PFSK-1 (cell line): ENCODE results near the gene PARD3B.

ENCODE experiments used
- FOXP2 ChIP-seq: optimal IDR thresholded peaks from 2 replicates; pipeline ENCODE3; 2011; ENCODE audit warnings: borderline replicate concordance, control low read depth, inconsistent platforms; ENCODE audit not compliant: insufficient read depth; ENCODE audit errors: extremely low read length, extremely low read depth
- POLR2AphosphoS5 ChIP-seq: IDR thresholded peaks from 2 replicates; pipeline ENCODE4 v1.6.1; 2012; ENCODE audit warnings: low read depth, mild to moderate bottlenecking, control low read depth, low read length, moderate library complexity
- REST ChIP-seq, 2 experiments: IDR thresholded peaks; 2 replicates each; pipeline versions ENCODE4 v1.6.1 to v1.8.0; 2011 to 2012; ENCODE audit warnings: low read depth in 2 of 2, low read length in 2 of 2, control low read depth in 1 of 2, inconsistent platforms in 1 of 2, mild to moderate bottlenecking in 1 of 2, moderate library complexity in 1 of 2; ENCODE audit not compliant: insufficient read depth in 1 of 2
- SIN3A ChIP-seq: IDR thresholded peaks from 2 replicates; pipeline ENCODE4 v1.6.1; 2012; ENCODE audit warnings: mild to moderate bottlenecking, low read length, moderate library complexity, borderline replicate concordance; ENCODE audit not compliant: insufficient read depth
- TAF1 ChIP-seq: IDR thresholded peaks from 2 replicates; pipeline ENCODE4 v1.6.1; 2012; ENCODE audit warnings: low read length, control low read depth, borderline replicate concordance; ENCODE audit not compliant: insufficient read depth

The PARD3B gene

GRCh38 chr2:204871231-204871953, 326.1 kb downstream of the PARD3B start:
- TF ChIP-seq SIN3A, result no peak
- TF ChIP-seq FOXP2, result no peak

- no peak for TF ChIP-seq TAF1
- TF ChIP-seq POLR2AphosphoS5, result no peak
- TF ChIP-seq REST (IDR thresholded peaks at IDR 0.05; ENCODE audit: insufficient read depth in 1 of 2, low read depth in 2 of 2, low read length in 2 of 2), result no peak
- no peak for TF ChIP-seq FOXP2
- no peak for TF ChIP-seq SIN3A
These were observed 331.0 kb downstream of the PARD3B start for GRCh38 chr2:204876311-204876710.

GRCh38 chr2:204877691-204878090, 332.4 kb downstream of the PARD3B start:
- TF ChIP-seq SIN3A (no peak), TAF1 (no peak), REST (IDR thresholded peaks at IDR 0.05; ENCODE audit: insufficient read depth in 1 of 2, low read depth in 2 of 2, low read length in 2 of 2) (no peak), FOXP2 (no peak), POLR2AphosphoS5 (no peak)

GRCh38 chr2:204880928-204881327, 335.7 kb downstream of the PARD3B start:
- TF ChIP-seq POLR2AphosphoS5 (no peak), FOXP2 (no peak), TAF1 (no peak), REST (IDR thresholded peaks at IDR 0.05; ENCODE audit: insufficient read depth in 1 of 2, low read depth in 2 of 2, low read length in 2 of 2) (no peak), SIN3A (no peak)

- TF ChIP-seq REST (IDR thresholded peaks at IDR 0.05; ENCODE audit: insufficient read depth in 1 of 2, low read depth in 2 of 2, low read length in 2 of 2) (no peak), SIN3A (no peak), FOXP2 (no peak), POLR2AphosphoS5 (no peak), TAF1 (no peak)
These were observed 336.4 kb downstream of the PARD3B start for GRCh38 chr2:204881655-204882054.
